Measurements from ENCODE around the gene CMSS1.
"Not testable (repeated sequence)": the region's sequence is repeated elsewhere in the genome, so short reads cannot be mapped to it uniquely, and the experiment has no call there.

Gene CMSS1

DNA sequence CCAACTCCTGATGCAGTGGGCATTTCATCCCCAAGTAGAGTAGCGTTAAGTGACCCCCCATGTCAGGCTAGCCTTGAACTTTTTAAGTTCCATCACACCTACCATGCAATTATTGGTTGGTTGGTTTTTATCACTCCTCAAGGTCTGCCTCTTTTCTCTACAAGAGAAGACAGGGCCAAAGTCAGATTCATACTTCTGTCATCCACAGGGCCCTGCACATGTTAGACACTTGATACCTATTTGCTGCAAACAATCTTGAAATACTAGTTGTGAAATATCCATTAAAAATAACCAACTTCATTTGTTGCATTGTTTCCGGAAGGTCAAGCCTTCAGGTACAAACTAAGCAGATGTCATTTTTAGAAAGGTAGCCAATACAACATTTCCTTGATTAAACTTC, 1.2 kb downstream of the CMSS1 start:
- DNase-seq (ENCODE audit: low read depth), result no peak

DNA sequence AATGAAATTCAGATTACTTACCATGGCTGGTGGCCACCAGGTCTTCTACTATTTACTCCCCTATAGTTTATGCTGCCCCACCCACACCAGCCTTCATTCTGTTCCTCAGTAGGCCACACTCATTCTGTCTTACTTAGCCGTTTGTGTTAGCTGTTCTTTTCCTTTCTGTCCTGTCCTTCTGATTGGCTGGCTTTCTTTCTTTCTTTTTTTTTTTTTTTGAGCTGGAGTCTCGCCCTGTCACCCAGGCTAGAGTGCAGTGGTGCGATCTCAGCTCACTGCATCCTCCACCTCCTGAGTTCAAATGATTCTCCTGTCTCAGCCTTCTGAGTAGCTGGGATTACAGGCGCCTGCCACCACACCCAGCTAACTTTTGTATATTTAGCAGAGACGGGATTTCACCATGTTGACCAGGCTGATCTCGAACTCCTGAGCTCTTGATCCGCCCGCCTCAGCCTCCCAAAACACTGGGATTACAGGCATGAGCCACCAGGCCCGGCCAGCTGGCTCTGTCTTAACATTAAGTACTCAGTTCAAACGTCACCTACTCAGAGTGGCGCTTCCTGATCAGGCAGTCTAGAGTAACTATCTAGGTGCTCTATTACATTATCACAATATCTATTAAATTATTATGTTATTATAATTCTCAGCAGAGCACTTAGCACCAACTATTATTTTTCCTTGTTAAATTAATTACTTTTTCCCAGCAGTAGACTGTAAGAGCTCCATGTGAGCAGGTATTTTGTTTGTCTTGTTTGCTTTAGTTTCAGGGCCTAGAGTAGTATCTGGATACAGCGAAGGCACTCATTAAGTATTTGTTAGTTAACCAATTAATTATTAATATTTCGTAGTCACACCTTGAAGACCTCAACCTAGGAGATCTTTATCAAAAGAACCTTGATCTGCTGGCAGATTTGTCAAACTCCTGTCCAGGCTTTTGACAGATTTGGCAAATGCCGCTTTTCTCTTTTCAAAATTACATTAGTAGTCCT, 6.4 kb downstream of the CMSS1 start:
- DNase-seq (ENCODE audit: low read depth), result no peak

DNA sequence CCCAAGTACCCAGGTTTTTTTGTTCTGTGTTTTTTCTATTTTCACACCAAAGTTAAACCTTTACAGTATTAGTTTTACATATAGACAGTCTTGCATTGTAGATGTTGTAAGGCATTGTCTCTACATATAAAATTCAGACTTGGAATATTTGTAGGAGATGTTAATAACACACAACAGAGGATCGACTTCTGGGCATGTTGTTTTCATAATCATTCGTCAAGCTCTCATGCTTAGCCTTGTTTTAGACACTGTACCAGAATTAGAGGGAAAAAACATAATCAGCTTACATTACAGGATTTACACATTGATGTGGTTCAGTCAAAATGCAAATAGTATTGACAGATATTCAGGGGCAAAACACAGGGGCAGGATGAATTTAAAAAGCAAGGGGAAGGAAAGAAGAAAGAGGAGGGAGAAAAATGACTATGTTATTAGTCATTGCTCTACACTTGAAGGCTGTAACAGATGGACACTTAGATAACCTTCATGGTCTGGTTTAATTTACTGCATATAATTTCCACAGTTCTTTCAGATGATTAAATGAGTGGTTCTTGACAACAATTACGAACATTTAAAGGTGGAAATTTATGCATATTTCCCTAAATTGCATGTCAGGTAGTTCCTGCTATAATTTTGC, 7.5 kb downstream of the CMSS1 start:
- DNase-seq (ENCODE audit: low read depth), result peak; percentile 56

DNA sequence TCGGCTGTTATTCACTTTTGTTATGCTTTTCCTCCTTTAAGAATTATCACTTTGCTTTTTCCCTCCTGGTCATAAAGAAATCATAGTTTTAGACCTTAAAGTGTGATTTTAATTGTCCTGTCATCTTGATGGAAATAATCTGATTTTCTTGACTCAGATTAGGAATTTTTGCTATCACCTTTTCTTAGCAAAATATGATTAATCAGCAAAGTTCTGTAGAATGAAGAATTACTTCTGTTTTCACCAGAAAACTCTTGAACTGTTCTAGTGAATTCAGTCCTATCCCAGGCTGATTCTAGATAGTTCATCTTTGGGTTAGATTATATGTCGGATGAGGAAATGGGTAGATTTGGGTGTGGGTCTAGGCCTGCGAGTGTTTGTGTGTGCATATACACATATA, 12.2 kb downstream of the CMSS1 start:
- DNase-seq (ENCODE audit: low read depth), result no peak

DNA sequence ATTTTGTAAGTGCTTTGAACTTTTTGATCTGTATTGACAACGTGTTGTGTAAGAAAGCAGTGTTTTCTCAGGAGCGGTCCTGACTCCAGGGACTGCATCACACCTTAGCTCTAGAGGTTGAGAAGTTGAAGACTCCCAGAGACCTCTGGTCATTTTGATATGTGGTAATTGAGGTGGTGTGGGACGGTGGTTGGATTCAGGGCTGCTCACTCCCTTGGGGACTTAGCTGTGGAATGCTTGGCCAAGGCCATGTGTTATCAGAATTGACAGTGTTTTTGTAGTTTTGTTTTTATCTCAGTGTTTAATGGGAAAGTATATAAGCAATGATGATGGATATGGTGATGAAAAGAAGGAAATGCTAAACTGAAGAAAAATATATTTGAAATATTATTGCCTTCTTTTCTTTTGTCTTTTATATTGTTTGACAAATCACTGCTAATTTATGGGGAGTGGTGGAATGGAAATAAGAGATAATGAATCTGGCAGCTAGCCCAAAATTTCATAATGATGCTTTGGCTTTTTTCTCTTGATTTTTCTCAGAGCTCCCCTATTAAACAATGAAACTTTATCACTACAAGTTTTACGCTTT, 16.0 kb downstream of the CMSS1 start:
- DNase-seq (ENCODE audit: low read depth), result no peak

DNA sequence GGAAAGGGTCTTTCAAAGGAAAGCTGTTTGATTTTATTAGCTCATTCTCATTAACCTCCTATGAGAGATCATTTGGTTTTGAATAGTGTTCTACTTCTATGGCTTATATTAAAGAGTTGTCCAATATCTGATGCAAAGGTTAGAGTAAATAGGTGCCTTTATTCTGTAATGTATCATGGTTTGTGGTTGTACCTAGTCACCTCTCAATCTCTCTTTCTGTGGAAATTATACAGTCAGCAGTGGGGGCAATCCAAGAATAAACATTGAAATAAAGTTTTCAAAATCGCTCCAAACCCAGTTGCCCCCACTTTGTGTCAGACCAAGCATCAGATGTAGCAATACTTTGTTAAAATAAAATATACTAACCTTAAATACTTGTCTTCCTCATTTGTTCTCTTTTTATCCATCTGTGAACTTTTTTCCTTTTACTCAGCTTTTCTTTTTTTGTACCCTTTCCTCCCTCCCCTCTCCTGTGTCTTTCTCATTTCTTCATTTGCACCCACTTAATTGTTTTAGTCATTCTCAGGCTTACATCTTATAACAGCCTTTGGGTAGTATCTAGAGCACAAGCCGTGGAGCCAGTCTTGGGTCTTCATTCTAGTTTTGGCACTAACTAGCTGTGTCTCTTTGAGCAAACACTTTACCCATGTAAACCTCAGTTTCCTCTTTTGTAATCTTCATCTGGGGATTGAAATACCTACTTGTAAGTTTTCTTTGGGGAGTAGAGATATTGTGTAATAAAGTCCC, 16.7 kb downstream of the CMSS1 start:
- no peak for DNase-seq (ENCODE audit: low read depth)

DNA sequence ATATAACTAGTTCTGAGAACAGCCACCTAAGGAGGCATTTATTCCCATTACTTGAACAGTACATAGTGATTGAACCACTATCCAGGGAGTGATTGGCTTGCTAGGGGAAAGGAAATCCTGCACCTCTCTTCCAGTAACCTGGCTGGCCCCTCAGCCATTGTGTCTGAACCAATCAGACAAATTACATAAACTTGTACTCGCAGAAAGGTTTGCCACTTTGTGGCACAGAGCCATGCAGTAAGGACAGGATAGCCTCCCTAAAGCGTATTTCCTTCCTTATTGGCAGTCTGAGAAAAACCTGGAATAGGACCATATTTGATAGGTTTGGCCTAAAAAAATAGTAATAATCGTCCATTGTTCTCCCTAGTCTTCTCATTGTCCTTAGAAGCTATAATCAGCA, 19.0 kb downstream of the CMSS1 start:
- DNase-seq (ENCODE audit: low read depth), result no peak

DNA sequence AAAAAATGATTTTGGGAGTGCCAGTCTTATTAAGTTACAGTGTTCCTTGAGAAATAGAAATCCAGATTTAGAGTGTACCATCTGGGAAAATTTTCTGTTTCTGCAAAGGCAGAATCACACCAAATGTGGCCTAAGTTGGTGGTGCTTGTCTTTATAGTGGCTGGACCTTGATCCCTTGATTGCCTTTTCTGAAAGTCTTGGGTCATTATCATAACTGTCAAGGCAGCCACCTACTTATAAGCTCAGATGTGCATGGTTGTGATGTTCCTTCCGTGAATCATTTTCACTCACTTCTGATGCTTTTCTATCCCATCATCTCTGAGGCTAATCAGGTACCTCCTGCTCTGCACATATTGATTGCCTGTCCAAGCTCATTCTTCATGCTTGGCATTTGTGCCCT, 20.1 kb downstream of the CMSS1 start:
- no peak for DNase-seq (ENCODE audit: low read depth)

DNA sequence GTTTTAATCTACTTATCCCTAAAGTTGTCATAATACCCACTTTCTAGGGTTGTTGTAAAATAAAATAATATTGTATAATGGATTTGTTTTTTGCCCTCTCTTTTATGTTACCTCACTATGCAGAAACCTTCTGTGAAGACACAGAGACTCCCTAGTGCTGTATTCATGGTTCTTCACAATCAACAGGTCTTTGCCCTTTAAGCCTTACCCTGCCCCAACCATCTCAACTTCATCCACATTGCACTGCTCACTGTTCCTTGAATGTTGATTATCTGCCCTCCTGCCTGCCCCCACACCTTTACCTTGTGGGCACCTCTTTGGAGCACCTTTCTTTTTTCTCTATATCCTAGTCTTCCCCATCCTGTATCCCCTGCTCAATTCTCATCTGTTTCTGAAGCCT, 21.1 kb downstream of the CMSS1 start:
- DNase-seq (ENCODE audit: low read depth), result no peak

DNA sequence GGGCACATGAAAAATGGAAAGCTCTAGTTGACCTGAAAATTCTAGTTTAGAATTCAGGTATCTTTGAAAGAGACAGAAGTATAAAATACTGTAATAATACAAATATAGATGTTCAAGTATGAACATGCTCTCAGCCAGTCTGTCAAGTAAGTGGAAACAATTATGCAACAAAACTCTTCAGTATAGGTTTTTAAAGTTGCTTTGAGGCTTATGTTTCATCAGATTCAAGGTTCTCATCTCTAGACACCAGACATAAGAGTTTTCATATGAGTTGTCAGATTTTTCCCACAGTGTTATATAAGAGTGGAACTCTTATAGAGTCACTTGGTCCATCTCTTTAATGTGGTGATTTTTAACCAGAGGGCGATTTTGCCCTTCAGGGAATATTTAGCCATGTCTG, 22.0 kb downstream of the CMSS1 start:
- no peak for DNase-seq (ENCODE audit: low read depth)

DNA sequence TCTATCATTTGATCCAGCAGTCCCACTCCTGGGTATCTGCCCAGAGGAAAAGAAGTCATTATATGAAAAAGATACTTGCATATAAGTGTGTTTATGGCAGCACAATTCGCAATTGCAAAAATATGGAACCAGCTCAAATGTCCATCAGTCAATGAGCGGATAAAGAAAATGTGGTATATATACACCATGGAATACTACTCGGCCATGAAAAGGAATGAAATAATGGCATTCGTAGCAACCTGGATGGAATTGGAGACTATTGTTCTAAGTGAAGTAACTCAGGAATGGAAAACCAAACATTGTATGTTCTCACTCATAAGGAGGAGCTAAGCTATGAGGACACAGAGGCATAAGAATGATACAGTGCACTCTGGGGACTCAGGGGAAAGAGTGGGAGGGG, 24.3 kb downstream of the CMSS1 start:
- not testable (repeated sequence) for DNase-seq (ENCODE audit: low read depth)

DNA sequence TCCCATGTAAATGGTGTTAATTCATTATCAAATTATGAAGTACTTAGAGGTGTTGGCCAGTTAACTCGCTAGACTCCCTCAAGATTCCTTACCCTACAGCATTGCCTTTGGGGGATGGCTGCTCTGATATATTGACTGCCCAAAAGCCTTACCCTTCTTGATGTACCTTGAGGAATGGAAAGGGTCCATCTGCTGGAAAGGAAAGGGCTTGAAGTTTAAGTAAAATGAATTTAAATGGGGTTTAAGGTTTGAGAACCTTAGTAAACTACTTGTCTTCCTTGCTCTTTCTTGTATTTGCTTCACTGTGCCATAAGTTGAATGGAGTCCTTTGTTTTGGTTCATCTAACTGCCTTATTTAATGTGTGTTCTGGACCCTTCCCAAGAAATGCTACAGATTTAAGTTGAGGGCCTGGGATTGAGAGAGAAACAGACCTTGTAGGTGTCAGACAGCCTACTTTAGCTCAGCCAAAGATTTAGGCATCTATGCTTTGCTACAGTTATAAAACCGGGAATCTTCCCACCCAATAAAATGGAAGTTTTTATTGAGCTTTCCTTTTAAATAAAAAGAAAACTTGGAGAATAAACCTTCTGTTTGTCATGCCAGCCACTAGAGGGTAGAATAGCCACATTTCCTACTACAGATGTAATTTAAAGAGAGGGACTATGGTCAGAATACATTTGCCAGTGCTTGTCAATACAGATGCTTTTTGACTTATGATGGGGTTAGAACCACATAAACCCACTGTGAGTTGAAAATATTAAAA, 25.3 kb downstream of the CMSS1 start:
- peak; percentile 71 for DNase-seq (ENCODE audit: low read depth)

DNA sequence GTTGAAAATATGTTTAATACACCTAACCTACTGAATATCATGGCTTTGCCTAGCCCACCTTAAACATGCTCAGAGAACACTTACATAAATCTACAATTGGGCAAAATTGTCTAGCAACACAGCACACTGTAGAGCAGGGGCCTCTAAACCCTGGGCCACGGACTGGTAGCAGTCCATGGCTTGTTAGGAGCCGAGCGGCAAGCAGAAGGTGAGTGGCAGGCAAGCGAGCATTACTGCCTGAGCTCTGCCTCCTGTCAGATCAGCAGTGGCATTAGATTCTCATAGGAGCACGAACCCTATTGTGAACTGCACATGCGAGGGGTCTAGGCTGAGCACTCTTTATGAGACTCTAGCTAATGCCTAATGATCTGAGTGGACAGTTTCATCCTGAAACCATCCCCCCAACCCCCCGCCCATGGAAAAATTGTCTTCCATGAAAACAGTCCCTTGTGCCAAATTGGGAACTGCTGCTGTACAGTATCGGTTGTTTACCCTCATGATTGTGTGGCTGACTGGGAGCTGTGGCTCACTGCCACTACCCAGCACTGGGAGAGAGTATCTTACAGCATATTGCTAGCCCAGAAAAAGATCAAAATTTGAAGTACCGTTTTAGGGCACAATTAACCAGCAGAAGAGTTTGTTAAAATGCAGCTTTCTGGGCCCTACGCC, 26.1 kb downstream of the CMSS1 start:
- no peak for DNase-seq (ENCODE audit: low read depth)

DNA sequence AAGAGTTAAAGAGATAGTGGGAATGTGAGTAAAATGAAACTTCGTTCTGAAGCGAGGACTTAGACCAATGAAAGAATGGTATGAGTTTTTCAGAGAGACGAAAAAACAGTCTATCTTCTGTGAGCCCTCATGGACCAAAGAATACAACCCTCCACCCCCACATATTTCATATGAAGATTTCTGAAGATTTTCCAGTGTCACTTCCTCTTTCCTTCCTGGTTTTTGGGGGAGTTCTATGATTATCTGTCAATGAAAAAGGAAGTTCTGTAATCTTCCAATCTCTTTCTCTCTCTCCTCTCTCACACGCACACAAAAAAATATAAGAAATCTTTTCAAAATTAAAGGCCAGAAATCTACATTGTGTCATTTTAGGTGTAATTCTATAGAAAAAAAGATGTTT, 27.7 kb downstream of the CMSS1 start:
- DNase-seq (ENCODE audit: low read depth), result no peak

DNA sequence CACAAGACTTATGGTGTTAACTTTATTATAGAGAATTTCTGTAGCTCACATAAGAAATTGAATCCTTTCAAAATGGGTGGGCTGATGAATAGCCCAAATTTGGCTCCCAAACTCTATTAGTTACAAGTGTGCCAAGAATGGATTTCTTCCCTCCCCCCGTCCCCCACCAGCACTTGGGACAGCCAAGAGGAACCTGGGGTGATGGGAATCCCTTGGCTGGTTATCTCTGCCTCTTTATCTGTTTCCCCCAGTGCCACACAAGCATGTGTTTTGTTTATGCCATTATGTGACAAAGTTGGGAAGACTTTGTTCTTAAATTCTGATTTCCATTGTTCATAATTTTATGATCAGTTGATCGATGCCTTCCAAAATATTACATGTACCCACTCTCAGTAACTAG, 28.3 kb downstream of the CMSS1 start:
- no peak for DNase-seq (ENCODE audit: low read depth)

DNA sequence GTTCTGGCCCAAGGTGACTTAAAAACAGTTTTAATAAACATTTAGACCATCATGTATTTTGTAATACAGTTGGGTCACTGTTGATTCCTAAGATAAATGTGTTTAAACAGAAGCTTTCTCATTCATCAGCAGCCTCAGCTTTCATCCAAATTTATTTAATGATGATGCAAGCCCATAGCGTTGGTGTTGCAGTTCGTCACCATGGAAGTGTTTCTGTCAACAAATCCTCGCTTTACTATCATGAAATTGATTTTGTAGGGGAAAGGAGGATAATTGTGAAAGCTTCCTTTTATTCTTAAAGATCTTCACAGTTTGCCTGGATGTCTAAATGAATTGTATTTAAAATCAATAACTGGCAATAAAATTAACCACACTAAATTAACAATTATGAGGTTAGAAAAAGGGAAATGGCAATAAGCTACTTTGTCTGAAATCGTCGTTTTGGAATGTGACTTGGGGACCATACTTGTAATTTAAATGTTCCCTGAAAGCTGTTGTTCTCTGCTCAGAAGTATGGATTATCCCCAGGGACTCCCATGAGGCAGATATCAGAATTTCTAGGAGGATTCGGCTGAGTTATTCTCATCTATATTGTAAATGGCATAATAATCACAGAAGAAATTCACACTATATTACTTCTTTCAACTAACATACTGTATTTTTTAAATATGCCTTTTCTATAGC, 29.0 kb downstream of the CMSS1 start:
- peak; percentile 86 for DNase-seq (ENCODE audit: low read depth)

DNA sequence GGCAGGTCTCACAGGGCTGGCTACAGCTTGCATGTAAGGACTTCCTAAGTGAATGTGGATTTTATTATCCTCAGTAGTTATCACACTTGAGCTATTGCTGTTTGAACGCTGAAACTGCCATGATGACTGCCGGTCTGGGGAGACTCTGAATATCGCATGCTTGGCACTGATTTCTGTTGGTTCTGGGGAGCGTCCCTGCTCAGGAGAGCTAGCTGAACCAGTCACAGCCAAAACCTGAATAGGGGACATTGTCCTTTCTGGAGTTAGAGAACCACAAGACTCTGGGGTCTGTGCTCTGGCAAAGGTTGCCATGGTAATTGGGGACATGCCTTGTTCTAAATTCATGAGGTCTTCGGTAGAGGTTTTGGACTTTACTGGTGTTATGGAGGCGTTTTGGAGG, 30.8 kb downstream of the CMSS1 start:
- no peak for DNase-seq (ENCODE audit: low read depth)

DNA sequence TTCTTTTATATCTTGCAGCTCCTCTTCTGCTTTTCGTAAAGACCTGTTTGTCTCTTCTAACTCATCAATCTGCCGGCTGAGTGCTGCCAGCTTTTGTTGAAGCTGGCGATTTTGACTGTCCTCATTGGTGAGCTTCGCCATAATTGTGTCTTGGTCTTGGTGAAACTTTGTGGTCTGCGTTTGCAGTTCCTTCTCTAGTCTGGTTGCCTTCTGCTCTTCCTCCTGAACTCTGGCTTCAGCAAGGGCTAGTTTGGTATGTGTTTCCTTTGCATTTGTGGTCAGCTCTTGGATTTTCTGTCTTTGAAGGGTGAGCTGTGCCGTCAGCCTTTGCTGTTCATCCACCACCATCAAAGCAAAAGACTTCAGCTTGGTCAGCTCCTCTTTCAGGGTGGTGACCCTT, 32.9 kb downstream of the CMSS1 start:
- DNase-seq (ENCODE audit: low read depth), result no peak

DNA sequence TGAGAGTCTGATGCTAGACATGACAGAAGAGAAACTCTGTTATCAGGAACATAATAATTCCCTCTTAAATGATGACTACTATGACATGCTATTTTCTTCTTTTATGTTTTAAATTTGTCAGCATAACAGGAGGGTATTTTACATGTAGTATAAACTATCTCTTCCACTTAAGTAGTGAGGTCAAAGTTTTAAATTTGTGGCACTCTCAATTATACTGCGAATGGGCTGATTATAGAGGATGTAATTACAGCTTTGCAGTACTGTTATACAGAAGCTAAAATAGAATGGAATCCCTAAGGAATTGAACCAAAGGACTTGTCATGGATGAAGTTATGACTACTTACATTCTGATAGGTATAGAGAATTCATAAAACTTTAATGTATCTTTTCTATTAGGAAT, 34.3 kb downstream of the CMSS1 start:
- no peak for DNase-seq (ENCODE audit: low read depth)

DNA sequence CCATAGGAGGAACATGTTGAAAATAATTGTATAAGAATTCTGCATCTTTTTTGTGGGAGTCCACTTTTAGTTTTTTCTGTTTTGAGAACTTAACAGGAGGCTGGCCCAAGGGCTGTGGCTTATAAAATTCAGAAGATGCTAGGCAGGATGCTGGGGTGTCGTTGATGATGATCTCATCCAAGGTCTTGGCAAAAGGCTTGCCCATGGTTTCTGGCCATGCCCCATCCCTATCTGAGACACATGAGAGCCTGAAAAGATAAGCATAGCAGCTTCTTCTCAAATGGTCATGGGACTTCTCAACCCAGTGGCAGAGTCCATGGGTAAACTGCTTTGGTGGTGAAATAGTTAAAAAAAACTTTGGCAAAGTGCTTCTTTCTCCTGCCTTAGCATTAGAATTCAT, 35.2 kb downstream of the CMSS1 start:
- no peak for DNase-seq (ENCODE audit: low read depth)

All from iris pigment epithelial cell (primary cell).